ENCODE results near the gene EXT2. TPM values are rescaled to one million over a fixed set of nuclear protein-coding genes. Genes with fewer than 3 reads are reported as not detected.

Gene EXT2
- total RNA-seq, 4 donors from 2014 or later: 19.0 to 53.2 (median 44.5) TPM

- no peak overlapping the region for H3K4me3 ChIP-seq
- no peaks in the 10 kb centered on the region for H3K9me3 ChIP-seq
- no peak for TF ChIP-seq CTCF (IDR thresholded peaks at IDR 0.05)
- TF ChIP-seq POLR2A (IDR thresholded peaks at IDR 0.05): no peak
- intact Hi-C loops (cut with DNase I): no loop called here
- no peak overlapping the region for H3K27ac ChIP-seq
- H3K27me3 ChIP-seq: no peaks in the 10 kb centered on the region
- H3K4me1 ChIP-seq: peaks cover 0 to 6% (median 0%) of the 10 kb centered on the region in 3 donors
- H3K36me3 ChIP-seq: peaks cover 0 to 61% (median 0%) of the 10 kb centered on the region in 3 donors
- 31 to 57% methylated on average over 4 of the region's 4 CpGs for WGBS, 2 donors
- DNase-seq: no peak
Measured at GRCh38 chr11:44246726-44247125, 151.2 kb downstream of the EXT2 start.

- Histone ChIP-seq H3K36me3 (peaks cover 0 to 53% (median 0%) of the 10 kb centered on the region in 3 donors), H3K27me3 (no peaks in the 10 kb centered on the region), H3K4me1 (peaks cover 0 to 6% (median 0%) of the 10 kb centered on the region in 3 donors), H3K9me3 (peaks cover 0 to 7% (median 7%) of the 10 kb centered on the region in 3 donors), H3K27ac (no peak overlapping the region), H3K4me3 (no peak overlapping the region)
- WGBS, 2 donors: 61 to 88% methylated on average over 4 of the region's 6 CpGs
- DNase-seq: no peak
- intact Hi-C loops (cut with DNase I): no loop called here
- TF ChIP-seq POLR2A (IDR thresholded peaks at IDR 0.05) (no peak), CTCF (IDR thresholded peaks at IDR 0.05) (no peak)
Measured at GRCh38 chr11:44247508-44247907, 152.0 kb downstream of the EXT2 start.

GRCh38 chr11:44248109-44248508 lies 152.6 kb downstream of the EXT2 start:
- Histone ChIP-seq H3K36me3 (peaks cover 0 to 53% (median 0%) of the 10 kb centered on the region in 3 donors), H3K9me3 (peaks cover 0 to 13% (median 13%) of the 10 kb centered on the region in 3 donors), H3K27ac (no peak overlapping the region), H3K4me1 (peaks cover 0 to 6% (median 0%) of the 10 kb centered on the region in 3 donors), H3K27me3 (no peaks in the 10 kb centered on the region), H3K4me3 (no peak overlapping the region)
- DNase-seq: no peak
- intact Hi-C loops (cut with DNase I): no loop called here
- TF ChIP-seq CTCF (IDR thresholded peaks at IDR 0.05) (no peak), POLR2A (IDR thresholded peaks at IDR 0.05) (no peak)
- WGBS, 2 donors: 100% methylated on average over 2 of the region's 2 CpGs; no CpG with 5 or more reads in 1 of the 2 donors

- intact Hi-C loops (cut with DNase I): no loop called here
- Histone ChIP-seq H3K4me3 (no peak overlapping the region), H3K4me1 (peaks cover 0 to 6% (median 0%) of the 10 kb centered on the region in 3 donors), H3K27me3 (no peaks in the 10 kb centered on the region), H3K27ac (no peak overlapping the region), H3K36me3 (peaks cover 0 to 34% (median 0%) of the 10 kb centered on the region in 3 donors), H3K9me3 (peaks cover 0 to 18% (median 16%) of the 10 kb centered on the region in 3 donors)
- TF ChIP-seq CTCF (IDR thresholded peaks at IDR 0.05): no peak
- TF ChIP-seq POLR2A (IDR thresholded peaks at IDR 0.05): no peak
- WGBS, 2 donors: 85 to 95% methylated on average over 6 of the region's 6 CpGs
- no peak for DNase-seq
Measured at GRCh38 chr11:44250421-44250820, 154.9 kb downstream of the EXT2 start.

GRCh38 chr11:44252999-44253602 lies 157.6 kb downstream of the EXT2 start:
- Histone ChIP-seq H3K36me3 (peaks cover 0 to 24% (median 0%) of the 10 kb centered on the region in 3 donors), H3K9me3 (peaks cover 0 to 18% (median 16%) of the 10 kb centered on the region in 3 donors), H3K4me3 (no peak overlapping the region), H3K4me1 (no peaks in the 10 kb centered on the region), H3K27me3 (no peaks in the 10 kb centered on the region), H3K27ac (no peak overlapping the region)
- intact Hi-C loops (cut with DNase I): no loop called here
- DNase-seq: no peak
- TF ChIP-seq CTCF (IDR thresholded peaks at IDR 0.05): no peak
- TF ChIP-seq POLR2A (IDR thresholded peaks at IDR 0.05): no peak
- 91 to 93% methylated on average over 2 of the region's 2 CpGs for WGBS, 2 donors
